HFFc6 (cell line): ENCODE results near the gene CELSR1. TPM values are rescaled to one million over a fixed set of nuclear protein-coding genes. Genes with fewer than 3 reads are reported as not detected.

Experiments
- DNase-seq: peaks from one replicate; pipeline ENCODE4 v3.0.0-alpha.2; 2018
- H3K27ac Mint-ChIP-seq: 2 replicates; pipeline ENCODE4 v1.8.0; 2020; ENCODE audit warnings: mild to moderate bottlenecking, mixed read lengths
- H3K27me3 Mint-ChIP-seq: 2 replicates; pipeline ENCODE4 v1.8.0; 2021; ENCODE audit warnings: mild to moderate bottlenecking, moderate library complexity, mixed read lengths; ENCODE audit not compliant: insufficient read depth
- H3K36me3 Mint-ChIP-seq: 2 replicates; pipeline ENCODE4 v1.8.0; 2021; ENCODE audit warnings: low read depth, mixed read lengths
- H3K4me1 Mint-ChIP-seq: 2 replicates; pipeline ENCODE4 v1.8.0; 2020; ENCODE audit warnings: low read depth, mixed read lengths
- H3K4me3 Mint-ChIP-seq: 2 replicates; pipeline ENCODE4 v1.8.0; 2020; ENCODE audit warnings: mild to moderate bottlenecking, moderate library complexity, mixed read lengths
- H3K9me3 Mint-ChIP-seq: 2 replicates; pipeline ENCODE4 v1.8.0; 2020; ENCODE audit warnings: mild to moderate bottlenecking, mixed read lengths
- total RNA-seq, 6 experiments: library from RNA; stranded (reverse); fragmentation: NEBNext Ultra II Directional; extraction: Animal tissue kit (Norgen Biotek cat#: 25700); gene quantifications; 2 replicates in 1 of 6; 3 replicates in 5 of 6; pipeline ENCODE4 v1.2.3, GENCODE V29; 2021
- TF ChIP-seq, protein P1 (sequence below): fragments of 200-600 bp; sonication (generic); IDR thresholded peaks from 2 replicates; pipeline ENCODE4 v1.5.0; 2021; ENCODE audit warnings: antibody characterized with exemption, mild to moderate bottlenecking

The CELSR1 gene
- total RNA-seq, 6 experiments from 2014 or later, result 4.7 to 8.2 (median 6.5) TPM

DNA sequence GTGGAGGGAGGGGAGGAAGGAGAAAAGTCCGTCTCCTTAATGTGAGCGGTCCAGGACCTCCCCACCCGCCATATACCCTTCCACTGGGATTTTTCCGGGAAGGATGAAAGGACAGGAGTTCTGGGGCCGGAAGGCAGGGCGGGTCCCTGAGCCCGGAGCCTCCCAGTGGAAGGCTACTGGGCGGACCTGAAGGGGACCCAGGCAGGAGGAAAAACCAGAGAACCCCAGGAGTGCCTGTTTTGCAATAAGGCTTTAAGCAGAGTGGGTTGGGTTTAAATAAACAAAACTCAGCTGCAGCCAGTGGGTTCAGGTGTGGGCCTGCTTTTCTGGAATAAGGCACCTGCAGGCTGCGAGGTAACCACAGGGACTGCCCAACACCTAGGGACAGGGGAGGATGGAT is 1.7 kb upstream of the CELSR1 start:
- peak overlapping the region; percentile 88 for H3K4me3 Mint-ChIP-seq
- H3K27ac Mint-ChIP-seq, result peak overlapping the region; percentile 47; the same call in 1 of the 2 replicates
- no peak for DNase-seq
- TF ChIP-seq, protein P1, sequence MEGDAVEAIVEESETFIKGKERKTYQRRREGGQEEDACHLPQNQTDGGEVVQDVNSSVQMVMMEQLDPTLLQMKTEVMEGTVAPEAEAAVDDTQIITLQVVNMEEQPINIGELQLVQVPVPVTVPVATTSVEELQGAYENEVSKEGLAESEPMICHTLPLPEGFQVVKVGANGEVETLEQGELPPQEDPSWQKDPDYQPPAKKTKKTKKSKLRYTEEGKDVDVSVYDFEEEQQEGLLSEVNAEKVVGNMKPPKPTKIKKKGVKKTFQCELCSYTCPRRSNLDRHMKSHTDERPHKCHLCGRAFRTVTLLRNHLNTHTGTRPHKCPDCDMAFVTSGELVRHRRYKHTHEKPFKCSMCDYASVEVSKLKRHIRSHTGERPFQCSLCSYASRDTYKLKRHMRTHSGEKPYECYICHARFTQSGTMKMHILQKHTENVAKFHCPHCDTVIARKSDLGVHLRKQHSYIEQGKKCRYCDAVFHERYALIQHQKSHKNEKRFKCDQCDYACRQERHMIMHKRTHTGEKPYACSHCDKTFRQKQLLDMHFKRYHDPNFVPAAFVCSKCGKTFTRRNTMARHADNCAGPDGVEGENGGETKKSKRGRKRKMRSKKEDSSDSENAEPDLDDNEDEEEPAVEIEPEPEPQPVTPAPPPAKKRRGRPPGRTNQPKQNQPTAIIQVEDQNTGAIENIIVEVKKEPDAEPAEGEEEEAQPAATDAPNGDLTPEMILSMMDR, result no peak
- H3K27me3 Mint-ChIP-seq, result no peaks in the 10 kb centered on the region; the same call in 1 of the 2 replicates
- no peaks in the 10 kb centered on the region; the same call in 1 of the 2 replicates for H3K9me3 Mint-ChIP-seq
- H3K36me3 Mint-ChIP-seq, result peaks cover 5% of the 10 kb centered on the region; the same call in 1 of the 2 replicates
- H3K4me1 Mint-ChIP-seq, result peaks cover 15% of the 10 kb centered on the region

DNA sequence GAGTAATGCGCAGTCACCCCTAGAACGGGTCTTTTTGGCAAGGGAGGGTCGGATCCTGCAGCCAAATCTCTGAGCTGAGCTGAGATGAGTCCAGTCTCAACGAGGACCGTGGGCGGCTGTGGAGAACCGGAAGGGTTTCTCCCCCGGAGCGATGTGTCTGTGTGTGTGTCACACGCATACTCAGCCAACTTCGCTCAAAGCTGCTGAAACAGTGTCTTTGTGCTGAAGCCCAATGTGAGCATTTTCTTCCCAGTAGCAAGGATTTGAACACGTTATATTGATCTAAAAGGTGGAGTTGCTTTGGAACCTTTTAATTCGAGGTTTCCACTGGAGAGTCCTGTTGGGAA is 1.4 kb upstream of the CELSR1 start:
- H3K27me3 Mint-ChIP-seq, result no peaks in the 10 kb centered on the region; the same call in 1 of the 2 replicates
- H3K4me3 Mint-ChIP-seq, result peak overlapping the region; percentile 88
- DNase-seq, result peak; percentile 38
- H3K4me1 Mint-ChIP-seq, result peaks cover 15% of the 10 kb centered on the region
- peak overlapping the region; percentile 47; the same call in 1 of the 2 replicates for H3K27ac Mint-ChIP-seq
- H3K9me3 Mint-ChIP-seq, result no peaks in the 10 kb centered on the region; the same call in 1 of the 2 replicates
- TF ChIP-seq, protein P1, result no peak
- H3K36me3 Mint-ChIP-seq, result peaks cover 5% of the 10 kb centered on the region; the same call in 1 of the 2 replicates

DNA sequence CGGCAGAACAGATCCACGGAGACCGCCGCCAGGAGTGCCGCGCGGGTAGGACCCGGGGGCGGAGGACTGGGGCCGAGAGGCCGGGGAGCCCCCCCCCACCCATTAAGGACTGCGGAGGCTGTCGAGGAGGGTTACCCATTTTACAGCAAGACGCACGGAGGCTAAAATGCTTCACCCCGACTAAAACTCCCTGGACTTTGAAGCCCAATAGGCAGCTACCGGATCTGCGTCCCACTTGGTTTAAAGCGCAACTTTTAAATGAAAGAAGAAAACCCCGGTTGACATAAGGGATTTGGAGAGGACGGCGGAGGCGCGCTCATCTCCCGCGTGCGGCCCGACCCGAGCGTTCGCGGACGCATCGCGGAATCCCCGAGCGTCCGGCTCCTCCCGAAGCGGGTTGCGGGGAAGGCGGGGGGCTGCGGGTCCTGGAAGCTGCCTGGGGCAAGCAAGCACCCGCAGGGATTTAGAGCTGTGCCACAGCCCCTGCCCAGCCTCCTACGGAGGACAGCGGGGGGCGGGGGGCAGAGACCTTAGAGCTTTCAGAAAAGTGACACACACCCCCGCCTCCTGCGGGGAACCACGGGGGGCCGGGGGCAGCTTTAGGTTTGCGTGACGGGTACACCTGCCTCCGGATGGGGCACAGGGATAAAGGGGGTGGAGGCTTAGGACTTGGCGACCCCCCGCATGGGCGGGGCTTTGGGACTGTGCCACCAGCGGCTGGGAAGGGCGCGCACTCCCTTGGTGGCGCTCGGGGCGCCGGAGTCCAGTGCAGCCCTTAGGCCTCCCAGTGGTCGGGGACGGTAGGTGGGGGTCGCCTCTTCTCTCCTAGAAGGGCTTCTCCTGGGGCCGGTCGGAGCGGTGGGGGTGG is 760 bp upstream of the CELSR1 start:
- Mint-ChIP-seq H3K9me3 (no peaks in the 10 kb centered on the region; the same call in 1 of the 2 replicates), H3K36me3 (peaks cover 5% of the 10 kb centered on the region; the same call in 1 of the 2 replicates), H3K27ac (peak overlapping the region; percentile 47; the same call in 1 of the 2 replicates), H3K27me3 (no peaks in the 10 kb centered on the region; the same call in 1 of the 2 replicates), H3K4me1 (peaks cover 15% of the 10 kb centered on the region), H3K4me3 (peak overlapping the region; percentile 88)
- TF ChIP-seq, protein P1, result peak; percentile 59
- peak; percentile 32 for DNase-seq

DNA sequence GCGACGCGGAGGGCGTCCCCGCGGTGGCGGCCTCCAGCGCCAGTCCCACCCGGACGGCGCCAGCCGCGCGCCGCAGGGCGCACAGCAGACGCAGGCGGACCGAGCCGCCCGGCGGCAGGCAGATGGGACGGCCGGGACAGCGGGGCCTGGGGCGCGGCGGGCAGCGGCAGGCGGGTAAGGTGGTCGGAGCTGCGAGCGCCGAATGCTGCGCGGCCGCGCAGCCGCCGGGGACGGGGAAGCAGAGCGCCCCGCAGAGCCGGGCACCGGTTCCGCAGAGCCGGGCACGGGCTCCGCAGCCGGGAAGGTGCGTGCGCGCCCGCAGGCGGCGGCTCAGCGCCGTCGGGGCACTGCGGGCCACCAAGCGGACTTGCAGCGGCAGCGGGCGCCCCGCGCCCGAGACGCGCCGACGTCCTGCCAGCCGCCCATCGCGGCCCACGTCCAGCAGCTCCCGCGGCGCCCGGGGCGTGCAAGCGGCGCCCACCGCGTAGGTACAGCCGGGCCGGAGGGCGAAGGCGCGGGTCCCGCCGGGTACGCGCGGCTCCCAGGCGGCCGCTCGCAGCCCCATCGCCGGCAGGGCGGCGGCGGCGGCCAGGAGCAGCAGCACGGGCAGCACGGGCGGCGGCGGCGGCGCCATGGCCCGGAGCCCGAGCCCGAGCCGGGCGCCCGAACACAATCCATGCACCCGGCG is 739 bp downstream of the CELSR1 start:
- H3K4me1 Mint-ChIP-seq, result peaks cover 15% of the 10 kb centered on the region
- TF ChIP-seq, protein P1, result no peak
- H3K27ac Mint-ChIP-seq, result no peak overlapping the region
- H3K4me3 Mint-ChIP-seq, result no peak overlapping the region
- DNase-seq, result no peak
- peaks cover 5% of the 10 kb centered on the region; the same call in 1 of the 2 replicates for H3K36me3 Mint-ChIP-seq
- H3K9me3 Mint-ChIP-seq, result no peaks in the 10 kb centered on the region; the same call in 1 of the 2 replicates
- H3K27me3 Mint-ChIP-seq, result peaks cover 1% of the 10 kb centered on the region

DNA sequence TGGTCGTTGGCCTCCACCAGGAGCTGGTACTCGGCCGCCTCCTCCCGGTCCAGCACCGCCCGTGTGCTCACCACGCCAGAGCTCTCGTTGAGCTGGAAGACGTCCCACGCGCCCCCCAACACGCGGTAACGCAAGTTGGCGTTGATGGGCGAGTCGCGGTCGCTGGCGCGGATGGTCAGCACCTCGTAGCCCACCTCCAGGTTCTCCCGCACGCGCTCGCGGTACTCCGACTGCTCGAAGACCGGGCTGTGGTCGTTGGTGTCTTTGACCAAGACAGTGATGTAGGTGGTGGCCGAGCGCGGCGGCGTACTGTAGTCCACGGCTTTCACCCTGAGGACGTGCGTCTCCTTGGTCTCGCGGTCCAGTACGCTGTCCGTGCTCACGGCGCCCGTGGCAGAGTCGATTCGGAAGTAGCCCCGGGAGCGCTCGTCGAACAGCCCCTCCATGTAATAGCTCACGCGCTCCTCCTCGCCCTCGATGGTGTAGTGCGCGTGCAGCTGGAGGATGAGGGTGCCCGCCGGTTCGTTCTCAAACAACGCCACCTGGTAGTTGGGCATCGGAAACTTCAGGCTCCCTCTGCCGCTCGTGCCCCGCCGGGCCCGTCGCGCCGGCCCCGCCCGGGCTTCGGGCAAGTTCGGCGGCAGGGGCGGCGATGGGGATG is 1.4 kb downstream of the CELSR1 start:
- Mint-ChIP-seq H3K4me3 (no peak overlapping the region), H3K27ac (no peak overlapping the region), H3K36me3 (peaks cover 5% of the 10 kb centered on the region; the same call in 1 of the 2 replicates), H3K9me3 (no peaks in the 10 kb centered on the region; the same call in 1 of the 2 replicates), H3K4me1 (peaks cover 14% of the 10 kb centered on the region), H3K27me3 (peaks cover 1% of the 10 kb centered on the region)
- TF ChIP-seq, protein P1, result no peak
- DNase-seq, result no peak
